ENCODE data around the gene MINDY4B. TPM values are rescaled to one million over a fixed set of nuclear protein-coding genes. Genes with fewer than 3 reads are reported as not detected.

Gene MINDY4B
- total RNA-seq, 3 donors from 2014 or later: not detected

- Mint-ChIP-seq H3K4me3 (no peak overlapping the region), H3K4me1 (ENCODE audit: low read depth) (no peaks in the 10 kb centered on the region), H3K9me3 (no peaks in the 10 kb centered on the region), H3K36me3 (ENCODE audit: insufficient read depth) (no peaks in the 10 kb centered on the region), H3K27me3 (ENCODE audit: low read depth) (peaks cover 5% of the 10 kb centered on the region)
- no peak for DNase-seq
- ATAC-seq: no peak
Measured at GRCh38 chr3:150913133-150913922, 8.1 kb upstream of the MINDY4B start.

GRCh38 chr3:150912501-150912900 is 7.3 kb upstream of the MINDY4B start:
- H3K9me3 Mint-ChIP-seq: no peaks in the 10 kb centered on the region
- no peaks in the 10 kb centered on the region for H3K4me1 Mint-ChIP-seq (ENCODE audit: low read depth)
- H3K4me3 Mint-ChIP-seq: no peak overlapping the region
- DNase-seq (no peak), ATAC-seq (no peak)
- H3K36me3 Mint-ChIP-seq (ENCODE audit: insufficient read depth): no peaks in the 10 kb centered on the region
- peaks cover 9% of the 10 kb centered on the region for H3K27me3 Mint-ChIP-seq (ENCODE audit: low read depth)

- Mint-ChIP-seq H3K27me3 (ENCODE audit: low read depth) (peaks cover 14% of the 10 kb centered on the region), H3K36me3 (ENCODE audit: insufficient read depth) (no peaks in the 10 kb centered on the region), H3K4me3 (no peak overlapping the region), H3K4me1 (ENCODE audit: low read depth) (no peaks in the 10 kb centered on the region), H3K9me3 (no peaks in the 10 kb centered on the region)
- ATAC-seq (no peak), DNase-seq (no peak)
Measured at GRCh38 chr3:150911771-150912170, 6.5 kb upstream of the MINDY4B start.

GRCh38 chr3:150906461-150906860 is 1.2 kb upstream of the MINDY4B start:
- no peaks in the 10 kb centered on the region for H3K9me3 Mint-ChIP-seq
- no peak for ATAC-seq
- DNase-seq: no peak
- H3K4me1 Mint-ChIP-seq (ENCODE audit: low read depth): no peaks in the 10 kb centered on the region
- no peak overlapping the region for H3K4me3 Mint-ChIP-seq
- H3K36me3 Mint-ChIP-seq (ENCODE audit: insufficient read depth): no peaks in the 10 kb centered on the region
- peaks cover 22% of the 10 kb centered on the region for H3K27me3 Mint-ChIP-seq (ENCODE audit: low read depth)

GRCh38 chr3:150905746-150906145 is 507 bp upstream of the MINDY4B start:
- peaks cover 20% of the 10 kb centered on the region for H3K27me3 Mint-ChIP-seq (ENCODE audit: low read depth)
- DNase-seq: no peak
- no peak overlapping the region for H3K4me3 Mint-ChIP-seq

GRCh38 chr3:150902988-150903387 is 2.3 kb downstream of the MINDY4B start:
- no peaks in the 10 kb centered on the region for H3K4me1 Mint-ChIP-seq (ENCODE audit: low read depth)
- H3K4me3 Mint-ChIP-seq: no peak overlapping the region
- no peaks in the 10 kb centered on the region for H3K9me3 Mint-ChIP-seq
- DNase-seq (no peak), ATAC-seq (no peak)
- H3K27me3 Mint-ChIP-seq (ENCODE audit: low read depth): peaks cover 23% of the 10 kb centered on the region
- H3K36me3 Mint-ChIP-seq (ENCODE audit: insufficient read depth): no peaks in the 10 kb centered on the region

More at GRCh38 chr3:150905746-150906145, 507 bp upstream of the MINDY4B start:
- no peak for ATAC-seq
- H3K4me1 Mint-ChIP-seq (ENCODE audit: low read depth): no peaks in the 10 kb centered on the region
- H3K36me3 Mint-ChIP-seq (ENCODE audit: insufficient read depth): no peaks in the 10 kb centered on the region
- H3K9me3 Mint-ChIP-seq: no peaks in the 10 kb centered on the region

- H3K9me3 Mint-ChIP-seq: no peaks in the 10 kb centered on the region
- DNase-seq (no peak), ATAC-seq (no peak)
- no peaks in the 10 kb centered on the region for H3K36me3 Mint-ChIP-seq (ENCODE audit: insufficient read depth)
- H3K27me3 Mint-ChIP-seq (ENCODE audit: low read depth): peaks cover 15% of the 10 kb centered on the region
- H3K4me1 Mint-ChIP-seq (ENCODE audit: low read depth): no peaks in the 10 kb centered on the region
- no peak overlapping the region for H3K4me3 Mint-ChIP-seq
Measured at GRCh38 chr3:150901793-150902192, 3.4 kb downstream of the MINDY4B start.

GRCh38 chr3:150899141-150899540 is 6.1 kb downstream of the MINDY4B start:
- Mint-ChIP-seq H3K36me3 (ENCODE audit: insufficient read depth) (no peaks in the 10 kb centered on the region), H3K4me3 (no peak overlapping the region), H3K27me3 (ENCODE audit: low read depth) (peaks cover 11% of the 10 kb centered on the region), H3K9me3 (no peaks in the 10 kb centered on the region), H3K4me1 (ENCODE audit: low read depth) (no peaks in the 10 kb centered on the region)
- ATAC-seq (no peak), DNase-seq (no peak)

GRCh38 chr3:150898046-150898754 is 7.0 kb downstream of the MINDY4B start:
- no peak for DNase-seq
- no peaks in the 10 kb centered on the region for H3K4me1 Mint-ChIP-seq (ENCODE audit: low read depth)
- no peaks in the 10 kb centered on the region for H3K36me3 Mint-ChIP-seq (ENCODE audit: insufficient read depth)
- peaks cover 8% of the 10 kb centered on the region for H3K27me3 Mint-ChIP-seq (ENCODE audit: low read depth)
- no peak for ATAC-seq
- no peak overlapping the region for H3K4me3 Mint-ChIP-seq
- no peaks in the 10 kb centered on the region for H3K9me3 Mint-ChIP-seq

- H3K36me3 Mint-ChIP-seq (ENCODE audit: insufficient read depth): no peaks in the 10 kb centered on the region
- no peaks in the 10 kb centered on the region for H3K4me1 Mint-ChIP-seq (ENCODE audit: low read depth)
- DNase-seq (no peak), ATAC-seq (no peak)
- no peaks in the 10 kb centered on the region for H3K9me3 Mint-ChIP-seq
- peaks cover 8% of the 10 kb centered on the region for H3K27me3 Mint-ChIP-seq (ENCODE audit: low read depth)
- H3K4me3 Mint-ChIP-seq: no peak overlapping the region
Measured at GRCh38 chr3:150897592-150897991, 7.6 kb downstream of the MINDY4B start.

- H3K4me3 Mint-ChIP-seq: no peak overlapping the region
- no peak for DNase-seq
- H3K9me3 Mint-ChIP-seq: peaks cover 5% of the 10 kb centered on the region
Measured at GRCh38 chr3:150890831-150891230, 14.4 kb downstream of the MINDY4B start.

GRCh38 chr3:150890295-150890694 is 14.9 kb downstream of the MINDY4B start:
- H3K9me3 Mint-ChIP-seq: peaks cover 5% of the 10 kb centered on the region
- no peak for ATAC-seq
- no peak for DNase-seq
- no peaks in the 10 kb centered on the region for H3K4me1 Mint-ChIP-seq (ENCODE audit: low read depth)
- H3K36me3 Mint-ChIP-seq (ENCODE audit: insufficient read depth): no peaks in the 10 kb centered on the region
- H3K27me3 Mint-ChIP-seq (ENCODE audit: low read depth): peaks cover 16% of the 10 kb centered on the region
- no peak overlapping the region for H3K4me3 Mint-ChIP-seq

More at GRCh38 chr3:150890831-150891230, 14.4 kb downstream of the MINDY4B start:
- peaks cover 14% of the 10 kb centered on the region for H3K27me3 Mint-ChIP-seq (ENCODE audit: low read depth)
- no peak for ATAC-seq
- no peaks in the 10 kb centered on the region for H3K36me3 Mint-ChIP-seq (ENCODE audit: insufficient read depth)
- no peaks in the 10 kb centered on the region for H3K4me1 Mint-ChIP-seq (ENCODE audit: low read depth)

- no peak for ATAC-seq
- peaks cover 5% of the 10 kb centered on the region for H3K9me3 Mint-ChIP-seq
Measured at GRCh38 chr3:150889106-150889505, 16.1 kb downstream of the MINDY4B start.

GRCh38 chr3:150887031-150887430 is 18.2 kb downstream of the MINDY4B start:
- H3K4me1 Mint-ChIP-seq (ENCODE audit: low read depth): no peaks in the 10 kb centered on the region
- peaks cover 25% of the 10 kb centered on the region for H3K27me3 Mint-ChIP-seq (ENCODE audit: low read depth)
- H3K9me3 Mint-ChIP-seq: peaks cover 5% of the 10 kb centered on the region
- ATAC-seq (no peak), DNase-seq (no peak)
- no peaks in the 10 kb centered on the region for H3K36me3 Mint-ChIP-seq (ENCODE audit: insufficient read depth)
- H3K4me3 Mint-ChIP-seq: no peak overlapping the region

More at GRCh38 chr3:150889106-150889505, 16.1 kb downstream of the MINDY4B start:
- no peak for DNase-seq
- Mint-ChIP-seq H3K4me3 (no peak overlapping the region), H3K36me3 (ENCODE audit: insufficient read depth) (no peaks in the 10 kb centered on the region), H3K4me1 (ENCODE audit: low read depth) (no peaks in the 10 kb centered on the region), H3K27me3 (ENCODE audit: low read depth) (peaks cover 20% of the 10 kb centered on the region)

- H3K9me3 Mint-ChIP-seq: peaks cover 5% of the 10 kb centered on the region
- no peaks in the 10 kb centered on the region for H3K4me1 Mint-ChIP-seq (ENCODE audit: low read depth)
- no peak for ATAC-seq
- H3K36me3 Mint-ChIP-seq (ENCODE audit: insufficient read depth): no peaks in the 10 kb centered on the region
- no peak overlapping the region for H3K4me3 Mint-ChIP-seq
- H3K27me3 Mint-ChIP-seq (ENCODE audit: low read depth): peaks cover 25% of the 10 kb centered on the region
- no peak for DNase-seq
Measured at GRCh38 chr3:150885535-150885934, 19.7 kb downstream of the MINDY4B start.
